NCI-H510A treated with DMSO at 0.1 percent for 48 hours (cell line): Measurements from ENCODE around the gene ACADSB.

ENCODE experiments used
- DNase-seq: peaks from one replicate; lab custom pipeline; 2025; lab: John Stamatoyannopoulos, UW

Gene ACADSB

GRCh38 chr10:123042708-123043408, 34.1 kb downstream of the ACADSB start:
- DNase-seq = no peak

GRCh38 chr10:123043409-123043925, 34.7 kb downstream of the ACADSB start:
- DNase-seq = peak; percentile 91

- DNase-seq = peak; percentile 51
Observed at GRCh38 chr10:123044391-123044790, 35.6 kb downstream of the ACADSB start.

GRCh38 chr10:123045961-123046731, 37.3 kb downstream of the ACADSB start:
- DNase-seq = no peak

- no peak for DNase-seq
Observed at GRCh38 chr10:123057968-123058367, 49.2 kb downstream of the ACADSB start.

- DNase-seq = no peak
Observed at GRCh38 chr10:123061865-123062264, 53.1 kb downstream of the ACADSB start.

GRCh38 chr10:123062726-123063125, 53.9 kb downstream of the ACADSB start:
- no peak for DNase-seq

GRCh38 chr10:123068087-123068853, 59.5 kb downstream of the ACADSB start:
- DNase-seq = no peak

- DNase-seq = no peak
Observed at GRCh38 chr10:123069246-123069986, 60.6 kb downstream of the ACADSB start.

- no peak for DNase-seq
Observed at GRCh38 chr10:123073187-123073586, 64.4 kb downstream of the ACADSB start.

GRCh38 chr10:123074215-123074614, 65.4 kb downstream of the ACADSB start:
- DNase-seq = no peak

GRCh38 chr10:123081896-123082295, 73.1 kb downstream of the ACADSB start:
- no peak for DNase-seq

GRCh38 chr10:123083811-123084210, 75.0 kb downstream of the ACADSB start:
- no peak for DNase-seq

- DNase-seq = no peak
Observed at GRCh38 chr10:123086281-123086680, 77.5 kb downstream of the ACADSB start.

GRCh38 chr10:123087348-123087747, 78.5 kb downstream of the ACADSB start:
- DNase-seq = no peak

- no peak for DNase-seq
Observed at GRCh38 chr10:123087786-123088185, 79.0 kb downstream of the ACADSB start.

GRCh38 chr10:123092635-123093414, 84.0 kb downstream of the ACADSB start:
- no peak for DNase-seq

GRCh38 chr10:123093489-123093888, 84.7 kb downstream of the ACADSB start:
- no peak for DNase-seq

GRCh38 chr10:123096452-123096851, 87.6 kb downstream of the ACADSB start:
- DNase-seq = no peak

- DNase-seq = peak; percentile 11
Observed at GRCh38 chr10:123097039-123097438, 88.2 kb downstream of the ACADSB start.
